Hepatocyte (in vitro differentiated cells): ENCODE results near the gene IRF7. TPM values are rescaled to one million over a fixed set of nuclear protein-coding genes. Genes with fewer than 3 reads are reported as not detected.
A peak's percentile ranks its signal among the peaks of the same experiment; 100 is the strongest.

Experiments used
- DNase-seq: peaks from one replicate; pipeline ENCODE4 v3.0.0-alpha.2; 2016; ENCODE audit warnings: low spot score
- H2AFZ ChIP-seq: fragments of 200-600 bp; sonication (generic); 2 replicates; pipeline ENCODE4 v1.6.0; 2016; ENCODE audit warnings: antibody characterized with exemption, mild to moderate bottlenecking
- H3K27ac ChIP-seq: fragments of 200-600 bp; sonication (generic); 2 replicates; pipeline ENCODE4 v1.5.1; 2016; ENCODE audit warnings: mild to moderate bottlenecking
- H3K27me3 ChIP-seq: fragments of 200-600 bp; sonication (generic); 2 replicates; pipeline ENCODE4 v1.6.1; 2016
- H3K36me3 ChIP-seq: fragments of 200-600 bp; sonication (generic); replicated peaks from 2 replicates; pipeline ENCODE4 v1.5.1; 2016; ENCODE audit warnings: low read depth; ENCODE audit not compliant: insufficient read depth
- H3K4me1 ChIP-seq: fragments of 200-600 bp; sonication (generic); 2 replicates; pipeline ENCODE4 v1.5.1; 2016; ENCODE audit warnings: mild to moderate bottlenecking, moderate library complexity; ENCODE audit not compliant: insufficient read depth
- H3K4me2 ChIP-seq: fragments of 200-600 bp; sonication (generic); 2 replicates; pipeline ENCODE4 v1.6.0; 2016
- H3K4me3 ChIP-seq: fragments of 200-600 bp; sonication (generic); 2 replicates; pipeline ENCODE4 v1.5.1; 2016; ENCODE audit warnings: mild to moderate bottlenecking
- H3K79me2 ChIP-seq: fragments of 200-600 bp; sonication (generic); 2 replicates; pipeline ENCODE4 v1.6.0; 2017; ENCODE audit warnings: mild to moderate bottlenecking
- H3K9me2 ChIP-seq: fragments of 200-600 bp; sonication (generic); replicated peaks from 2 replicates; pipeline ENCODE4 v1.6.0; 2017; ENCODE audit warnings: mild to moderate bottlenecking; ENCODE audit not compliant: insufficient read depth
- H3K9me3 ChIP-seq: fragments of 200-600 bp; sonication (generic); 2 replicates; pipeline ENCODE4 v1.5.1; 2016; ENCODE audit warnings: low read depth, mild to moderate bottlenecking
- H4K20me1 ChIP-seq: fragments of 200-600 bp; sonication (generic); 2 replicates; pipeline ENCODE4 v1.6.0; 2016; ENCODE audit warnings: mild to moderate bottlenecking; ENCODE audit not compliant: insufficient read depth, poor library complexity, severe bottlenecking
- EZH2 ChIP-seq: fragments of 200-600 bp; sonication (generic); IDR thresholded peaks from 2 replicates; pipeline ENCODE4 v1.6.1; 2016; ENCODE audit warnings: antibody characterized with exemption, mild to moderate bottlenecking, borderline replicate concordance
- EZH2phosphoT487 ChIP-seq: fragments of 200-600 bp; sonication (generic); IDR thresholded peaks from one replicate; pipeline ENCODE4 v1.6.1; 2018; ENCODE audit warnings: antibody characterized with exemption, mild to moderate bottlenecking, low read depth, moderate library complexity; ENCODE audit not compliant: unreplicated experiment, severe bottlenecking
- WGBS: methylation state at CpG from one replicate; pipeline ENCODE4 v1.1.6; 2016; ENCODE audit warnings: low lambda C conversion rate; ENCODE audit errors: missing lambda C conversion rate; 5-methylcytosine and 5-hydroxymethylcytosine counted together
- polyA plus RNA-seq: library from polyadenylated mRNA; unstranded; fragments of >200 nt; fragmentation: Nextera tagmentation; extraction: Ambion mirVana; gene quantifications from 2 replicates; pipeline ENCODE4 v1.2.1, GENCODE V29; 2016
- total RNA-seq: library from RNA; depleted of rRNA; stranded (reverse); fragments of >200 nt; gene quantifications from 2 replicates; pipeline ENCODE4 v1.2.3, GENCODE V29; 2014
- TF ChIP-seq, protein P1 (sequence below): fragments of 200-600 bp; sonication (generic); IDR thresholded peaks from 2 replicates; pipeline ENCODE4 v1.5.1; 2016; ENCODE audit warnings: antibody characterized with exemption, mild to moderate bottlenecking; ENCODE audit not compliant: poor library complexity

Gene IRF7
- total and polyA plus RNA-seq, 2 experiments from 2014 or later = 10.4 to 24.6 TPM

DNA sequence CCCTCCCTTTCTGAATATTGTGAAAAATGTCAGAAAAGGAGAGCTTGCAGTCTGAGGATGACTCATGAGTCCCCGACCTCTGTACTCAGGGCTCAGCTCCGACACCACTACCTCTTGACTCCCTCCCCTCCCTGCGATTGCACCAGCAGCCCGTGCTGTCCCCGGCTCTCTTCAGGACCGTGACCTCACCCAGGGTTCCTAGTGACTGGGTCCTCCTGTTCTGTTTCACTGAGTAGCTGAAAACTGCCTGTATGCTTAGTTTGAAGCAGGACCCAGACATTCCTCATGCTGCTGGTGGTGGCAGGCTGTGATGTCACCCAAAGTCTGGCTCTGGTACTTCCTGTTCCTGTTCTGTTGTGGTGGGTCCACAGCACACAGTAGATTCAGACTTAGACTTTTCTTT lies 27.8 kb downstream of the IRF7 start:
- no peaks in the 10 kb centered on the region for H3K9me2 ChIP-seq
- no peaks in the 10 kb centered on the region for H3K9me3 ChIP-seq
- H3K27me3 ChIP-seq = no peaks in the 10 kb centered on the region
- peaks cover 23% of the 10 kb centered on the region for H3K4me1 ChIP-seq
- no peaks in the 10 kb centered on the region for H3K36me3 ChIP-seq
- TF ChIP-seq EZH2 (no peak), EZH2phosphoT487 (no peak)
- TF ChIP-seq, protein P1, sequence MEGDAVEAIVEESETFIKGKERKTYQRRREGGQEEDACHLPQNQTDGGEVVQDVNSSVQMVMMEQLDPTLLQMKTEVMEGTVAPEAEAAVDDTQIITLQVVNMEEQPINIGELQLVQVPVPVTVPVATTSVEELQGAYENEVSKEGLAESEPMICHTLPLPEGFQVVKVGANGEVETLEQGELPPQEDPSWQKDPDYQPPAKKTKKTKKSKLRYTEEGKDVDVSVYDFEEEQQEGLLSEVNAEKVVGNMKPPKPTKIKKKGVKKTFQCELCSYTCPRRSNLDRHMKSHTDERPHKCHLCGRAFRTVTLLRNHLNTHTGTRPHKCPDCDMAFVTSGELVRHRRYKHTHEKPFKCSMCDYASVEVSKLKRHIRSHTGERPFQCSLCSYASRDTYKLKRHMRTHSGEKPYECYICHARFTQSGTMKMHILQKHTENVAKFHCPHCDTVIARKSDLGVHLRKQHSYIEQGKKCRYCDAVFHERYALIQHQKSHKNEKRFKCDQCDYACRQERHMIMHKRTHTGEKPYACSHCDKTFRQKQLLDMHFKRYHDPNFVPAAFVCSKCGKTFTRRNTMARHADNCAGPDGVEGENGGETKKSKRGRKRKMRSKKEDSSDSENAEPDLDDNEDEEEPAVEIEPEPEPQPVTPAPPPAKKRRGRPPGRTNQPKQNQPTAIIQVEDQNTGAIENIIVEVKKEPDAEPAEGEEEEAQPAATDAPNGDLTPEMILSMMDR = no peak
- H2AFZ ChIP-seq = no peak overlapping the region
- H3K79me2 ChIP-seq = peaks cover 62% of the 10 kb centered on the region
- H3K4me2 ChIP-seq = no peak overlapping the region
- 59% methylated on average over 6 of the region's 6 CpGs for WGBS
- H4K20me1 ChIP-seq = peaks cover 44% of the 10 kb centered on the region
- peak overlapping the region; percentile 93 for H3K27ac ChIP-seq
- DNase-seq = peak; percentile 93
- H3K4me3 ChIP-seq = no peak overlapping the region

DNA sequence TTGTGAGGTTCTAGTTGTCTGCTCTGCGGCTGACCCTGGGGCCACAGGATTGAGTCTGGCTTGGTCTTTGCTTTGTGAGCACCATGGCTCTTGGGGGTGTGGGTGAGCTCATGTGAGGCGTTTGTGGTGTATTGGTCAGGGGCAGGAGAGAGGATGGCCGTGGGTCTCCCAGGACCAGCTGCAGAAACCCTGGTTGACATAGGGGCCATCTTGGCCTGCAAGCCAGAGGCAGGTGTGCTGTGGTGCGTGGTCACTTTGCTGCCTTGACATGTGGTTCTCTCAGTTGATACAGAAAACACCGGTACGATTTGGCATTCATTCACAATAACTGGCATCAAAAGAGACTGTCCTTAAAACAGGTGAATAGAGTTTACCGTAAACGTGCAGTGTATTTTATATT lies 28.2 kb downstream of the IRF7 start:
- H3K4me3 ChIP-seq = no peak overlapping the region
- no peaks in the 10 kb centered on the region for H3K27me3 ChIP-seq
- peaks cover 23% of the 10 kb centered on the region for H3K4me1 ChIP-seq
- H4K20me1 ChIP-seq = peaks cover 45% of the 10 kb centered on the region
- TF ChIP-seq EZH2 (no peak), EZH2phosphoT487 (no peak)
- TF ChIP-seq, protein P1 = no peak
- H3K9me2 ChIP-seq = no peaks in the 10 kb centered on the region
- no peaks in the 10 kb centered on the region for H3K9me3 ChIP-seq
- H3K27ac ChIP-seq = peak overlapping the region; percentile 60
- H3K4me2 ChIP-seq = no peak overlapping the region
- 89% methylated on average over 8 of the region's 8 CpGs for WGBS
- DNase-seq = no peak
- H2AFZ ChIP-seq = no peak overlapping the region
- no peaks in the 10 kb centered on the region for H3K36me3 ChIP-seq
- H3K79me2 ChIP-seq = peaks cover 67% of the 10 kb centered on the region

DNA sequence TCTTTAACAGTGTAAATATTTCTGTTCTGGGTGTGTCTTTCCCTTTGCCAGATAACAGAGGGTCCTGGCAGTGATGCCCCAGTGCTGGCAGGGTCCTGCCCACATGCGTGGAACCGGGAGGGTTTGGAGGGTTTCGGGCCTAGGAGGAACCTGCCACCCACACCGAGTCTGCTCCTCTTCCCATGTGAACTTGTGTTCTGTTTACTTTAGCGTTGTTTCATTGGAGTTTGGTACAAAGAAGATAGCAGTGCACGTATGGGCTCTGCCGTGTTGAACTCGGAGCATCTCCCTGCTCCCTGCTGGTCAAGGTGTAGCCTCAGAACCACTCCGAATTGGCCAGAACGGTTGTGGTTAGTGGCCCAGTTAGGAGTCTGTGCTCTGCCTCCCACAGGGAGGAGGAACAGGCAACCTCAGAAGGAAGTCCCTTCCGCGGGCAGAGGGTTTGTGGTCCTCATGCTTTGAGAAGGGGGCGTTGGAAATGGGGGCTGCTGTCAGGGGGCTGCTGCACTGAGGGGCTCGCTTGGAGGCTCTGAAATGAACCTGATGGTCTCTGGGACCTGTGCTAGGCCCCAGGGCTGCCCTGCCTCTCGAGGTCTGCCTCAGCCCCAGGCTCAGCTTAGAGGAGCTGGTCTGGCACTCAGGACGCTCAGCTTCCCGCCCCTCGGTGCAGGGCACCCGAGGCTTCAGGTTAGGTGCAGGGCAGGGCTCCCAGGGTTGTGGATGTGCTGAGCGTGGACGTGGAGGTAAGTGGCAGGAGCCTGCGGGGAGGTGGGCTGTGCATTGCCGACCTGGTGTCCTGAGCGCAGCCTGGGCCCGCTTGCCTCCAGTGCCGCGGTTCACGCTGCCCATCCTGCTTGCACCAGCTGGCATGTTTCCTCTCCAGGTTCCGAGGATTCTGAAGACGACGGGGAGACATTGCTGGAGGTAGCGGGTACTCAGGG lies 29.1 kb downstream of the IRF7 start:
- H3K4me3 ChIP-seq = no peak overlapping the region
- peaks cover 49% of the 10 kb centered on the region for H4K20me1 ChIP-seq
- H3K27me3 ChIP-seq = no peaks in the 10 kb centered on the region
- H3K79me2 ChIP-seq = peaks cover 75% of the 10 kb centered on the region
- no peak for DNase-seq
- 90% methylated on average over 32 of the region's 32 CpGs for WGBS
- H3K4me1 ChIP-seq = peaks cover 23% of the 10 kb centered on the region
- H3K9me2 ChIP-seq = no peaks in the 10 kb centered on the region
- no peaks in the 10 kb centered on the region for H3K36me3 ChIP-seq
- H2AFZ ChIP-seq = no peak overlapping the region
- no peak overlapping the region for H3K4me2 ChIP-seq
- H3K9me3 ChIP-seq = no peaks in the 10 kb centered on the region
- peak overlapping the region; percentile 60 for H3K27ac ChIP-seq
- TF ChIP-seq EZH2phosphoT487 = no peak
- TF ChIP-seq, protein P1 = no peak
- TF ChIP-seq EZH2 = no peak
